Activated effector memory CD4-positive, alpha-beta T cell treated with Interleukin-2 at 50 U/mL for 16 hours (primary cell): ENCODE measurements around the gene LZTR1.
"Not testable (repeated sequence)": the region's sequence is repeated elsewhere in the genome, so short reads cannot be mapped to it uniquely, and the experiment has no call there.

Experiments used
- DNase-seq: peaks from one replicate; pipeline ENCODE4 v3.0.0-alpha.2; 2020

Gene LZTR1

GRCh38 chr22:20966883-20967696 is 15.0 kb upstream of the LZTR1 start, which contains the start of gene AIFM3:
TSS of gene AIFM3 (plus strand) at chr22:20967255. CDS start at chr22:20967945, 690 bp downstream.
- no peak for DNase-seq

- no peak for DNase-seq
Measured at GRCh38 chr22:20967697-20968211, 14.3 kb upstream of the LZTR1 start.

GRCh38 chr22:20968281-20968977 is 13.7 kb upstream of the LZTR1 start:
- DNase-seq, result no peak

- no peak for DNase-seq
Measured at GRCh38 chr22:20970939-20971657, 11.0 kb upstream of the LZTR1 start.

GRCh38 chr22:20972014-20972694 is 9.9 kb upstream of the LZTR1 start:
- not testable (repeated sequence) for DNase-seq

GRCh38 chr22:20972933-20973577 is 9.0 kb upstream of the LZTR1 start:
- DNase-seq, result no peak

GRCh38 chr22:20973634-20974286 is 8.3 kb upstream of the LZTR1 start:
- no peak for DNase-seq

GRCh38 chr22:20974336-20974955 is 7.7 kb upstream of the LZTR1 start:
- DNase-seq, result no peak

GRCh38 chr22:20975541-20976290 is 6.4 kb upstream of the LZTR1 start:
- no peak for DNase-seq

- no peak for DNase-seq
Measured at GRCh38 chr22:20976291-20976877, 5.7 kb upstream of the LZTR1 start.

GRCh38 chr22:20977019-20977418 is 5.1 kb upstream of the LZTR1 start:
- no peak for DNase-seq

GRCh38 chr22:20977516-20978170 is 4.5 kb upstream of the LZTR1 start:
- no peak for DNase-seq

- DNase-seq, result no peak
Measured at GRCh38 chr22:20978419-20978818, 3.7 kb upstream of the LZTR1 start.

- DNase-seq, result peak; percentile 23
Measured at GRCh38 chr22:20979243-20979809, 2.8 kb upstream of the LZTR1 start.

- DNase-seq, result no peak
Measured at GRCh38 chr22:20979940-20980453, 2.1 kb upstream of the LZTR1 start.

GRCh38 chr22:20980523-20980922 is 1.6 kb upstream of the LZTR1 start:
- no peak for DNase-seq

- no peak for DNase-seq
Measured at GRCh38 chr22:20980938-20981722, 967 bp upstream of the LZTR1 start.

GRCh38 chr22:20982563-20982882 is 426 bp downstream of the LZTR1 start:
- DNase-seq, result no peak
